Measurements from ENCODE around the gene CDC7. TPM values are rescaled to one million over a fixed set of nuclear protein-coding genes. Genes with fewer than 3 reads are reported as not detected.

Gene CDC7
- total RNA-seq, 4 donors from 2014 or later: 2.0 to 6.8 (median 4.1) TPM

DNA sequence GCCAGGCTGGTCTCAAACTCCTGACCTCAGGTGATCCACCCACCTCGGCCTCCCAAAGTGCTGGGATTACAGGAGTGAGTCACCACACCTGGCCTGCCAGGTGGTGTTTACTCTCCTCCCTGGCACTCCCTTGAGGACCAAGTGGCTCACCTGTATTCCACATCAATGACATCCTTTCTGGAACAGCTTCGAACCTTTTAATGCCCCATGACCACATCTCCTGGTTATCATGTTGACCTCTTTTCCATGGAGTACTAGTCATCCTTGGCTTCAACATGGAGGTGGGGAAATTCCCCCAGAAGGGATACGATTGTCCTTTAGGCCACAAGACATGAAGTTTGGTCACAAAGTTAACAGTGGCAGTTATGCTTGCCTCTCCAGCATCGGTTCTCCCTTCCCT is 66.9 kb downstream of the CDC7 start:
- 68 to 88% methylated on average over 1 to 4 of the region's 4 CpGs for WGBS, 2 donors
- DNase-seq: no peak
- Histone ChIP-seq H3K27me3 (no peaks in the 10 kb centered on the region), H3K9me3 (no peaks in the 10 kb centered on the region), H3K27ac (peak overlapping the region in 2 of 4 donors; percentile 12 to 21), H3K36me3 (no peaks in the 10 kb centered on the region), H3K4me3 (no peak overlapping the region), H3K4me1 (peaks cover 8 to 51% (median 35%) of the 10 kb centered on the region in 3 donors)
- intact Hi-C loops (cut with DNase I): no loop called here
- no peak for TF ChIP-seq POLR2A (IDR thresholded peaks at IDR 0.05)
- TF ChIP-seq, protein P1, sequence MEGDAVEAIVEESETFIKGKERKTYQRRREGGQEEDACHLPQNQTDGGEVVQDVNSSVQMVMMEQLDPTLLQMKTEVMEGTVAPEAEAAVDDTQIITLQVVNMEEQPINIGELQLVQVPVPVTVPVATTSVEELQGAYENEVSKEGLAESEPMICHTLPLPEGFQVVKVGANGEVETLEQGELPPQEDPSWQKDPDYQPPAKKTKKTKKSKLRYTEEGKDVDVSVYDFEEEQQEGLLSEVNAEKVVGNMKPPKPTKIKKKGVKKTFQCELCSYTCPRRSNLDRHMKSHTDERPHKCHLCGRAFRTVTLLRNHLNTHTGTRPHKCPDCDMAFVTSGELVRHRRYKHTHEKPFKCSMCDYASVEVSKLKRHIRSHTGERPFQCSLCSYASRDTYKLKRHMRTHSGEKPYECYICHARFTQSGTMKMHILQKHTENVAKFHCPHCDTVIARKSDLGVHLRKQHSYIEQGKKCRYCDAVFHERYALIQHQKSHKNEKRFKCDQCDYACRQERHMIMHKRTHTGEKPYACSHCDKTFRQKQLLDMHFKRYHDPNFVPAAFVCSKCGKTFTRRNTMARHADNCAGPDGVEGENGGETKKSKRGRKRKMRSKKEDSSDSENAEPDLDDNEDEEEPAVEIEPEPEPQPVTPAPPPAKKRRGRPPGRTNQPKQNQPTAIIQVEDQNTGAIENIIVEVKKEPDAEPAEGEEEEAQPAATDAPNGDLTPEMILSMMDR (IDR thresholded peaks at IDR 0.05): no peak

DNA sequence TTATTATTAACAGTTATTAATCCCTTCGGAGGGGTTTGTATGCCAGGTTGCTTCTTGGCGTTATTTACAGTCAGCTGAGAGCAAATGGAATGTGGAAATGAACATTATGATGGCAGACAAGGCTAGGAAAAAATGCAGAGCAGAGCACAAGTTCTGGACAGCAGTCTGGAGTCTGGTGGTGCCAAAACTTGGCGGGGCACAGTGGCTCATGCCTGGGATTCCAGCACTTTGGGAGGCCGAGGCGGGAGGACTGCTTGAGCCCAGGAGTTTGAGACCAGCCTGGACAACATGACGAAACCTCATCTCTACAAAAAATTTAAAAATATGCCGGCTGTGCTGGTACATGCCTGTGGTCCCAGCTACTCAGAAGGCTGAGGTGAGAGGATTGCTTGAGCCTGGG is 67.6 kb downstream of the CDC7 start:
- H3K27me3 ChIP-seq: no peaks in the 10 kb centered on the region
- no peaks in the 10 kb centered on the region for H3K9me3 ChIP-seq
- H3K27ac ChIP-seq: peak overlapping the region in 1 of 4 donors; percentile 12
- H3K4me3 ChIP-seq: no peak overlapping the region
- peaks cover 8 to 51% (median 35%) of the 10 kb centered on the region in 3 donors for H3K4me1 ChIP-seq
- TF ChIP-seq, protein P1 (IDR thresholded peaks at IDR 0.05): no peak
- no peak for TF ChIP-seq POLR2A (IDR thresholded peaks at IDR 0.05)
- intact Hi-C loops (cut with DNase I): no loop called here
- H3K36me3 ChIP-seq: no peaks in the 10 kb centered on the region
- DNase-seq: no peak
- 80 to 93% methylated on average over 6 to 7 of the region's 7 CpGs for WGBS, 2 donors

DNA sequence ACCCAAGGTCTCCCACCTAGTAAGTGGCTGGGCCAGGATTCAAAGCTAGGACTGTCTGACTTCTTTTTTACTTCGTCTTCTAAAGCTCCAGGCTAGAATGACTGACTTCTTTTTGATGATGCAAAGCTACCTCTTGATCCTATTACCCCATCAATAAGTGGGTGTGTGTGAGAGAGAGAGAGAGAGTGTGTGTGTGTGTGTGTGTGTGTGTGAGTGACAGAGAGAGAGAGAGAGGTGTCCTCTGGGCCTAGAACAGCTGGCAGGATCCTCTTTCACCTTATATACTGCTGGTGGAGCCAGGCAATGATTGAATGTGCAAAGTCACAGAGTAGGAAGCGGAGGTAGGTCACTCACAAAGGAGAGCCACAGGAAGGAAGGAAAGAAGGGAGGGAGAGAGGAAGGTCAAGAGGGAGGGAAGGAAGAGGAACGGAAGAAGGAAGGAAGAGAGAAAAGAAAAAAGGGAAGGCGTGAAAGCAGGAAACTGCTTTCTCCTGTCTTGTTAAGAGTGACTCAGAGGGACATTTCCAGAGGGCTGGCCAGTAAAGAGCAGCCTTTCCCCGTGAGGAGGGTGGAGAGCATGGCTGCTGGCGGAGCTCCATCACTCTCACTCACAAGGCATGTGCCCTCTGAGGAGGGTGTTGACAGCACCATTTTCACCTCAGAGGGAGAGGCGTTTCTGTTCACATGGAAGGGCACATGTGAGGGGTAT is 68.9 kb downstream of the CDC7 start:
- peaks cover 8 to 45% (median 35%) of the 10 kb centered on the region in 3 donors for H3K4me1 ChIP-seq
- H3K4me3 ChIP-seq: peak overlapping the region in 1 of 4 donors; percentile 15
- H3K27me3 ChIP-seq: no peaks in the 10 kb centered on the region
- intact Hi-C loops (cut with DNase I): no loop called here
- WGBS, 2 donors: 15 to 28% methylated on average over 7 of the region's 7 CpGs
- DNase-seq: no peak
- peak overlapping the region; percentile 68 to 89 (median 78) for H3K27ac ChIP-seq
- no peaks in the 10 kb centered on the region for H3K9me3 ChIP-seq
- H3K36me3 ChIP-seq: no peaks in the 10 kb centered on the region
- TF ChIP-seq POLR2A (IDR thresholded peaks at IDR 0.05): no peak
- TF ChIP-seq, protein P1 (IDR thresholded peaks at IDR 0.05): no peak

DNA sequence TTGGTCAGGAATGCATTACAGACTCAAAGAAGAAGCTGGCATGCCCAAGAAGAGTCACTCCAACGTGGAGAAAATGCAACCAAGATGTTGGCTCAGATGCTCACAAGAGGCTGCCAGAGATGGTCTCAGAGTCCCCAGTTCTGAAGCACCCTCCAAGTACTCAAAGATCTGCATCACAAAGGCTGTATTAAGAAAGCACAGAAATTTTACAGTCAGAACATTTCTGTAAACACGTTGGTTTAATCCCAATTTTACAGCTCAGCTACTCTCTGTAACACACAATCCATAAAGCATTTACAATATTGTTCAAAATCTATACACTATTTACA is 69.4 kb downstream of the CDC7 start:
- intact Hi-C loops (cut with DNase I): no loop called here
- Histone ChIP-seq H3K27me3 (no peaks in the 10 kb centered on the region), H3K4me3 (peak overlapping the region in 1 of 4 donors; percentile 15), H3K9me3 (no peaks in the 10 kb centered on the region), H3K27ac (peak overlapping the region; percentile 68 to 89 (median 78)), H3K36me3 (no peaks in the 10 kb centered on the region), H3K4me1 (peaks cover 5 to 42% (median 31%) of the 10 kb centered on the region in 3 donors)
- 20 to 23% methylated on average over 2 of the region's 2 CpGs for WGBS, 2 donors
- no peak for DNase-seq
- TF ChIP-seq, protein P1 (IDR thresholded peaks at IDR 0.05): no peak
- no peak for TF ChIP-seq POLR2A (IDR thresholded peaks at IDR 0.05)

DNA sequence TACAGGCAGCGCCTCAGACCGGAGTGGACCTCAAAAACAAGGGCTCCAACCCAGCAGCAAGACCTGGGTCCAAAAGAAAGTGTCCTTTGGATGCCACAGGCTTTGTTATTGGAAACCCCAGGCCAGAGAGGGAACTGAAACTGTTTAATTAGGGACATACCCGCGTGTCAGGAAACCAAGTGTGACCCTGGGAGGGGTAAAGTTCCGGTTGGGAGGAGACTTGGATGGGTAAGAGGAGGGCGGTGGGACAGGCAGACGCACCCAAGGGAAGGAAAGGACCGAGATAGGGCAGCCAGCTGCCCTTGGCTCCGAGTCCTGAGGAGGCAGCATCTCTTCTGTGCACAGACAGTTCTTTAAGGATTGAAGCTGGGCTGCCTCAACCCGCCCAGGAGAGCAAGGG is 71.4 kb downstream of the CDC7 start:
- H3K9me3 ChIP-seq: no peaks in the 10 kb centered on the region
- WGBS, 2 donors: 56 to 71% methylated on average over 7 to 10 of the region's 10 CpGs
- H3K27me3 ChIP-seq: no peaks in the 10 kb centered on the region
- H3K4me3 ChIP-seq: no peak overlapping the region
- peaks cover 3 to 40% (median 26%) of the 10 kb centered on the region in 3 donors for H3K4me1 ChIP-seq
- no peaks in the 10 kb centered on the region for H3K36me3 ChIP-seq
- intact Hi-C loops (cut with DNase I): no loop called here
- H3K27ac ChIP-seq: peak overlapping the region in 3 of 4 donors; percentile 27 to 89 (median 75)
- TF ChIP-seq, protein P1 (IDR thresholded peaks at IDR 0.05): no peak
- TF ChIP-seq POLR2A (IDR thresholded peaks at IDR 0.05): no peak
- DNase-seq: no peak

Other genes starting within 250 kb of the CDC7 start
- gene HFM1, start 96.0 kb upstream of the CDC7 start, total RNA-seq: under 1 TPM in 3 of 4 donors, not detected in 1; 0.09 to 0.79 (median 0.76) TPM